ENCODE measurements around the gene GPSM3.
"Not testable (repeated sequence)": the region's sequence is repeated elsewhere in the genome, so short reads cannot be mapped to it uniquely, and the experiment has no call there.

The GPSM3 gene

GRCh38 chr6:32186151-32186840 lies 6.1 kb downstream of the GPSM3 start:
- DNase-seq: not testable (repeated sequence)

GRCh38 chr6:32185681-32186131 lies 6.7 kb downstream of the GPSM3 start:
- DNase-seq: peak; percentile 64 to 67

GRCh38 chr6:32184084-32184640 lies 8.3 kb downstream of the GPSM3 start, which contains the start of gene AGER:
AGER (minus strand) TSS chr6:32184253; CDS start chr6:32184222, 31 bp downstream.
- no peak for DNase-seq

GRCh38 chr6:32183483-32184083 lies 8.9 kb downstream of the GPSM3 start:
- DNase-seq: no peak

GRCh38 chr6:32183030-32183429 lies 9.4 kb downstream of the GPSM3 start:
- no peak for DNase-seq

GRCh38 chr6:32182555-32182981 lies 9.9 kb downstream of the GPSM3 start:
- DNase-seq: no peak

GRCh38 chr6:32181915-32182529 lies 10.4 kb downstream of the GPSM3 start:
- no peak for DNase-seq

- no peak for DNase-seq
These were observed 11.2 kb downstream of the GPSM3 start for GRCh38 chr6:32181148-32181702.

GRCh38 chr6:32179766-32180405 lies 12.6 kb downstream of the GPSM3 start:
- DNase-seq: no peak

GRCh38 chr6:32178547-32179440 lies 13.6 kb downstream of the GPSM3 start:
- DNase-seq: no peak

- DNase-seq: peak; percentile 87 to 92
These were observed 14.5 kb downstream of the GPSM3 start, which contains the start of gene RNF5 for GRCh38 chr6:32177788-32178546. RNF5 (plus strand) TSS chr6:32178405; CDS start chr6:32178512, 107 bp downstream.

GRCh38 chr6:32177183-32177787 lies 15.2 kb downstream of the GPSM3 start:
- peak; percentile 40 to 42 for DNase-seq

GRCh38 chr6:32176476-32177182 lies 15.8 kb downstream of the GPSM3 start:
- no peak for DNase-seq

GRCh38 chr6:32175711-32176475 lies 16.6 kb downstream of the GPSM3 start, which contains the start of gene AGPAT1:
AGPAT1 (minus strand) TSS chr6:32176084; CDS start chr6:32171496, 4,588 bp downstream.
- DNase-seq: peak; percentile 98

GRCh38 chr6:32175322-32175710 lies 17.1 kb downstream of the GPSM3 start:
- no peak for DNase-seq

GRCh38 chr6:32174416-32174815 lies 18.0 kb downstream of the GPSM3 start:
- DNase-seq: no peak

- no peak for DNase-seq
These were observed 19.3 kb downstream of the GPSM3 start for GRCh38 chr6:32173051-32173727.

GRCh38 chr6:32171234-32171633 lies 21.2 kb downstream of the GPSM3 start:
- no peak for DNase-seq
